ENCODE results near the gene ADCY4.

The ADCY4 gene

DNA sequence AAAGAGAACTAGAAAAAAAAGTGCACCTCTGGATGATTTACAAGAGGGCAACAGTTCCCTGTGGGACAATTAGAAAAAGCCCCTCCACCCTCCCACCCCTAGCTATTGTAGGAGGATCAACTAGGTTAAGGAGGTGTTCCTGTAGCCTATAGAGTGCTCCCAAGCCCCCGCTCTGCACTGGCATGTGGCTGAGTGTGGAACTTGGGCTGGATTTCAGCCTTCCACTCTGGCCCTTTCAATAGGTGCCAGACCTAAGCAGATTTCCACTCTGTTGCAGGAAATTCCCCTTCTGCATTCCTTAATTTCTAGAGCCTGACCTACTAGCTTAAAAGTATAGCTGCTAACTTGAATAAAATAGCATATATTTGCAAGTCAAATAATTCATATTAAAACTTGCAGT lies 35.9 kb upstream of the ADCY4 start:
- DNase-seq (ENCODE audit: low read depth), result no peak
- H3K4me3 ChIP-seq (ENCODE audit: control insufficient read depth, low read depth, low read length), result no peak overlapping the region
- TF ChIP-seq, protein P1, sequence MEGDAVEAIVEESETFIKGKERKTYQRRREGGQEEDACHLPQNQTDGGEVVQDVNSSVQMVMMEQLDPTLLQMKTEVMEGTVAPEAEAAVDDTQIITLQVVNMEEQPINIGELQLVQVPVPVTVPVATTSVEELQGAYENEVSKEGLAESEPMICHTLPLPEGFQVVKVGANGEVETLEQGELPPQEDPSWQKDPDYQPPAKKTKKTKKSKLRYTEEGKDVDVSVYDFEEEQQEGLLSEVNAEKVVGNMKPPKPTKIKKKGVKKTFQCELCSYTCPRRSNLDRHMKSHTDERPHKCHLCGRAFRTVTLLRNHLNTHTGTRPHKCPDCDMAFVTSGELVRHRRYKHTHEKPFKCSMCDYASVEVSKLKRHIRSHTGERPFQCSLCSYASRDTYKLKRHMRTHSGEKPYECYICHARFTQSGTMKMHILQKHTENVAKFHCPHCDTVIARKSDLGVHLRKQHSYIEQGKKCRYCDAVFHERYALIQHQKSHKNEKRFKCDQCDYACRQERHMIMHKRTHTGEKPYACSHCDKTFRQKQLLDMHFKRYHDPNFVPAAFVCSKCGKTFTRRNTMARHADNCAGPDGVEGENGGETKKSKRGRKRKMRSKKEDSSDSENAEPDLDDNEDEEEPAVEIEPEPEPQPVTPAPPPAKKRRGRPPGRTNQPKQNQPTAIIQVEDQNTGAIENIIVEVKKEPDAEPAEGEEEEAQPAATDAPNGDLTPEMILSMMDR (conservative IDR thresholded peaks at IDR 0.05; ENCODE audit: control insufficient read depth, insufficient read depth, low read depth, low read length), result no peak

DNA sequence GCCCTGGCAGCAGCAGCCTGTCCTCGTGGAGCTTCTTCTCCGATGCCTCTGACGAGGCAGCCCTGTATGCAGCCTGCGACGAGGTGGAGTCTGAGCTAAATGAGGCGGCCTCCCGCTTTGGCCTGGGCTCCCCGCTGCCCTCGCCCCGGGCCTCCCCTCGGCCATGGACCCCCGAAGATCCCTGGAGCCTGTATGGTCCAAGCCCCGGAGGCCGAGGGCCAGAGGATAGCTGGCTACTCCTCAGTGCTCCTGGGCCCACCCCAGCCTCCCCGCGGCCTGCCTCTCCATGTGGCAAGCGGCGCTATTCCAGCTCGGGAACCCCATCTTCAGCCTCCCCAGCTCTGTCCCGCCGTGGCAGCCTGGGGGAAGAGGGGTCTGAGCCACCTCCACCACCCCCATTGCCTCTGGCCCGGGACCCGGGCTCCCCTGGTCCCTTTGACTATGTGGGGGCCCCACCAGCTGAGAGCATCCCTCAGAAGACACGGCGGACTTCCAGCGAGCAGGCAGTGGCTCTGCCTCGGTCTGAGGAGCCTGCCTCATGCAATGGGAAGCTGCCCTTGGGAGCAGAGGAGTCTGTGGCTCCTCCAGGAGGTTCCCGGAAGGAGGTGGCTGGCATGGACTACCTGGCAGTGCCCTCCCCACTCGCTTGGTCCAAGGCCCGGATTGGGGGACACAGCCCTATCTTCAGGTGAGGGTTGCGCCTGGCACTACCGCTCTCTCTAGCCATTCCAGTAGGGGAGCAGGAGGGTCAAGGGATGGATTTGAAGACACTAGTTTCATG lies 35.2 kb upstream of the ADCY4 start:
- no peak overlapping the region for H3K4me3 ChIP-seq (ENCODE audit: control insufficient read depth, low read depth, low read length)
- TF ChIP-seq, protein P1 (conservative IDR thresholded peaks at IDR 0.05; ENCODE audit: control insufficient read depth, insufficient read depth, low read depth, low read length), result no peak
- DNase-seq (ENCODE audit: low read depth), result no peak

DNA sequence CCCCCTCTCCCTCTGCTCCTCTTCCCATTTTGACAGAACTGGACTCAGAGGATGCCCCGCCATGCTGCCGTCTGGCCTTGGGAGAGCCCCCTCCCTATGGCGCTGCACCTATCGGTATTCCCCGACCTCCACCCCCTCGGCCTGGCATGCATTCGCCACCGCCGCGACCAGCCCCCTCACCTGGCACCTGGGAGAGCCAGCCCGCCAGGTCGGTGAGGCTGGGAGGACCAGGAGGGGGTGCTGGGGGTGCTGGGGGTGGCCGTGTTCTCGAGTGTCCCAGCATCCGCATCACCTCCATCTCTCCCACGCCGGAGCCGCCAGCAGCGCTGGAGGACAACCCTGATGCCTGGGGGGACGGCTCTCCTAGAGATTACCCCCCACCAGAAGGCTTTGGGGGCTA lies 34.6 kb upstream of the ADCY4 start:
- peak overlapping the region; percentile 73 for H3K4me3 ChIP-seq (ENCODE audit: control insufficient read depth, low read depth, low read length)
- no peak for DNase-seq (ENCODE audit: low read depth)
- TF ChIP-seq, protein P1 (conservative IDR thresholded peaks at IDR 0.05; ENCODE audit: control insufficient read depth, insufficient read depth, low read depth, low read length), result no peak

DNA sequence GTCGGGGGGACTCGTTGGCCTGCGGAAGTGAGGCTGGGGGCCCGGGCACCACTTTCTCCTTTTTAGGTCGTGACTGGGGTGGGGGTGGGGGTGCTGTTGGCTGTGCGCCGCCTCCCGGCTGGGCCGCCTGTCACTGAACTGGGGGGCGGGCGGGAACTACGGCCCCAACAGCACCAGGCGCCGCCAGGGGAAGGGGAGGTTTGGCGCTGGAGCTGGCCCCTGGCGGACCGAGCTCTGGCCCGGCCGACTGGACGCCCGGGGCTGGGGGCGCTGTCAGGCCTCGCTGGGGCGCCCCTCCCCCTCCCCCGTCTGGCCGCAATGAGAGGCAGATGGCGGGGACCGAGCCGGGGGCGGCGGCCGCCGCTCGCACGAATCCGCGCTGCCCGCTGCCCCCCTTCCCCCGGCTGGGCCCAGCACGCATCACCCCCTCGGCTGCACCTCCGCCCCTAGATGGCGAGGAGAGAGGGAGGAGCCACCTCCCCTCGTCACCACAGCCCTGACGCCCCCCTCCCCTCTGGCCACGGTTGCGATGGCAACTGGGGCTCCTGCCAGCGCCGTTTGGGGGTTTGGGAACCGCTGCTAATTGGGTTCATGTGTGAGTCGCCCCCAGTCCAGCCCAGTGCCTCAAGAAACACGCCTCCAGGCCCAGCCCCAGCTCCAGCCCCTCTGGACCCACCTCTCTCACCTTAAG lies 33.8 kb upstream of the ADCY4 start:
- DNase-seq (ENCODE audit: low read depth), result peak; percentile 80
- H3K4me3 ChIP-seq (ENCODE audit: control insufficient read depth, low read depth, low read length), result peak overlapping the region; percentile 73
- TF ChIP-seq, protein P1 (conservative IDR thresholded peaks at IDR 0.05; ENCODE audit: control insufficient read depth, insufficient read depth, low read depth, low read length), result no peak

DNA sequence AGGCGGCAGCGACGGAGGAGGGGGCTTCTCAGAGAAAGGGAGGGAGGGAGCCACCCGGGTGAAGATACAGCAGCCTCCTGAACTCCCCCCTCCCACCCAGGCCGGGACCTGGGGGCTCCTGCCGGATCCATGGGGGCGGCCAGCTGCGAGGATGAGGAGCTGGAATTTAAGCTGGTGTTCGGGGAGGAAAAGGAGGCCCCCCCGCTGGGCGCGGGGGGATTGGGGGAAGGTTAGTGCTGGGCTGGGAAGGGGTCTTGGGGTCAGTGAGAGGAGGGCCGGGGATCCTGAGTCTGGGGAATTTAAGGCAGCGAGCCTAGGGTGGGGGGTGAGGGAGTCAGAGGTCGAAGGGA lies 33.3 kb upstream of the ADCY4 start:
- DNase-seq (ENCODE audit: low read depth), result no peak
- H3K4me3 ChIP-seq (ENCODE audit: control insufficient read depth, low read depth, low read length), result peak overlapping the region; percentile 73
- TF ChIP-seq, protein P1 (conservative IDR thresholded peaks at IDR 0.05; ENCODE audit: control insufficient read depth, insufficient read depth, low read depth, low read length), result no peak

DNA sequence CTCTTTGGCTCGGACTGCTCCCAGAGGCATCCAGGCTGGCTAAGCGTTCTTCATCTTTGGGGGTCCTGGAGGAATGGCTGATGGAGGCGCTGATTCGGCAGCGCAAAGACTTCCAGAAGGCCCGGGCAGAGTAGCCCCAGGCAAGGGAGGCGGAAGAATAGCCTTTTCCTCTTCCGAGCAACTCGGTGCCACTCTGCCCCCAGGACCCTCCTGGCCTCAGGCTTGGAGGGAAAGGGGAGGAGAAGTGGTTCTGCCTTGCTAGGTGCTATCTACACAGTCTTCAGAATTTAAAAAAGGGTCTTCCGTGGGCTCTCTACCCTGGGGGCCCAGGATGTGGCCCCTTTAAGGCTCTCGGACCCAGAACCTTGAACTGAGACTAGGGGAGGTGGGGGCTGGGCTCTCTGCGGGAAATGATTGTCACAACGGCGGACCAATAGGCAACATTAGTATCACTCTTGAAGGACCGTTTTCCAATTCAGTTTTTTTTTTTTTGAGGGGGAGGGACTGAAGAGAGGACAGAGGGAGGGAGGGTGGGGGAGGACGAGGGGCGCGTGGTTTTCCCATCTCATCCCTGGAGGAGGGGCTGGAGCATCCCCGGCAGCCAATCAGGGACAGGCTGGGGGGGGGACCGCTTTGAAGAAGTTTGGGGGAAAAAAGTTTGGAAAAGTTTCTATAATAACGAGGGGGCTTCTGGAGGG lies 32.8 kb upstream of the ADCY4 start, which contains the start of gene NFATC4:
Gene NFATC4, plus strand, starts transcription at position 671 of the 698 bp plus-strand sequence. CDS start 157 bp downstream, outside the sequence.
- peak; percentile 96 for DNase-seq (ENCODE audit: low read depth)
- TF ChIP-seq, protein P1 (conservative IDR thresholded peaks at IDR 0.05; ENCODE audit: control insufficient read depth, insufficient read depth, low read depth, low read length), result no peak
- peak within 1 kb of the TSS; percentile 73 for H3K4me3 ChIP-seq (ENCODE audit: control insufficient read depth, low read depth, low read length)

Measured in fibroblast of mammary gland (primary cell).